ENCODE data around the gene CLIP1.

CLIP1 gene

GRCh38 chr12:122245553-122245952, 176.9 kb downstream of the CLIP1 start:
- ATAC-seq (no peak), DNase-seq (no peak)

GRCh38 chr12:122244565-122245371, 177.7 kb downstream of the CLIP1 start:
- DNase-seq (no peak), ATAC-seq (peak; percentile 65)

GRCh38 chr12:122243965-122244364, 178.5 kb downstream of the CLIP1 start:
- no peak for ATAC-seq
- DNase-seq, result no peak

- no peak for DNase-seq
- ATAC-seq, result no peak
These were observed 183.6 kb downstream of the CLIP1 start for GRCh38 chr12:122238861-122239260.

GRCh38 chr12:122235741-122236140, 186.7 kb downstream of the CLIP1 start:
- no peak for ATAC-seq
- no peak for DNase-seq

- DNase-seq (no peak), ATAC-seq (no peak)
These were observed 189.8 kb downstream of the CLIP1 start for GRCh38 chr12:122232691-122233090.

GRCh38 chr12:122230798-122231197, 191.7 kb downstream of the CLIP1 start:
- ATAC-seq (no peak), DNase-seq (no peak)

- no peak for DNase-seq
- no peak for ATAC-seq
These were observed 194.4 kb downstream of the CLIP1 start for GRCh38 chr12:122228092-122228491.

GRCh38 chr12:122227341-122227740, 195.1 kb downstream of the CLIP1 start:
- ATAC-seq (no peak), DNase-seq (peak; percentile 51)

GRCh38 chr12:122226366-122227125, 195.9 kb downstream of the CLIP1 start:
- no peak for DNase-seq
- ATAC-seq, result no peak

- DNase-seq (peak; percentile 100), ATAC-seq (peak; percentile 95)
These were observed 196.6 kb downstream of the CLIP1 start, which contains the start of gene DIABLO for GRCh38 chr12:122225683-122226365. Gene DIABLO, minus strand, starts transcription at chr12:122226052. Its CDS starts 38 bp downstream, at chr12:122226014.
